Endodermal cell (in vitro differentiated cells): ENCODE data around the gene HEXA. TPM values are rescaled to one million over a fixed set of nuclear protein-coding genes. Genes with fewer than 3 reads are reported as not detected.

Experiments
- DNase-seq: peaks from one replicate; pipeline ENCODE4 v3.0.0-alpha.2; 2017
- H3K27ac ChIP-seq: 2 replicates; pipeline ENCODE4 v1.5.1; 2013; ENCODE audit warnings: mild to moderate bottlenecking, low read depth, low read length, moderate library complexity
- H3K27me3 ChIP-seq: 2 replicates; pipeline ENCODE4 v1.6.1; 2013; ENCODE audit warnings: mild to moderate bottlenecking, low read length, moderate library complexity; ENCODE audit not compliant: insufficient read depth, control insufficient read depth, poor library complexity, severe bottlenecking
- H3K36me3 ChIP-seq: 2 replicates; pipeline ENCODE4 v1.7.0; 2013; ENCODE audit warnings: mild to moderate bottlenecking, low read length, moderate library complexity; ENCODE audit not compliant: control insufficient read depth, insufficient read depth
- H3K4me1 ChIP-seq: one replicate; pipeline ENCODE4 v1.7.0; 2013; ENCODE audit warnings: low read length; ENCODE audit not compliant: control insufficient read depth, insufficient read depth
- H3K4me3 ChIP-seq: 2 replicates; pipeline ENCODE4 v1.5.1; 2013; ENCODE audit warnings: mild to moderate bottlenecking, low read length, moderate library complexity
- H3K9ac ChIP-seq: 2 replicates; pipeline ENCODE4 v1.6.1; 2013; ENCODE audit warnings: mild to moderate bottlenecking, low read length, moderate library complexity; ENCODE audit not compliant: poor library complexity, severe bottlenecking; ENCODE audit errors: extremely low read depth
- H3K9me3 ChIP-seq: 2 replicates; pipeline ENCODE4 v1.6.1; 2013; ENCODE audit warnings: mild to moderate bottlenecking, low read length, moderate library complexity; ENCODE audit not compliant: control insufficient read depth
- H3K27ac Mint-ChIP-seq: 2 replicates; pipeline ENCODE4 v1.8.0; 2020; ENCODE audit warnings: mixed read lengths
- H3K27me3 Mint-ChIP-seq: 2 replicates; pipeline ENCODE4 v1.8.0; 2021; ENCODE audit warnings: mild to moderate bottlenecking, mixed read lengths; ENCODE audit not compliant: insufficient read depth
- H3K36me3 Mint-ChIP-seq: 2 replicates; pipeline ENCODE4 v1.8.0; 2020; ENCODE audit warnings: low read depth, mixed read lengths
- H3K4me1 Mint-ChIP-seq: 2 replicates; pipeline ENCODE4 v1.8.0; 2020; ENCODE audit warnings: mixed read lengths
- H3K4me3 Mint-ChIP-seq: 2 replicates; pipeline ENCODE4 v1.8.0; 2020; ENCODE audit warnings: mild to moderate bottlenecking, moderate library complexity, mixed read lengths
- H3K9me3 Mint-ChIP-seq: 2 replicates; pipeline ENCODE4 v1.8.0; 2020; ENCODE audit warnings: mild to moderate bottlenecking, mixed read lengths
- WGBS, 2 experiments: methylation state at CpG; one replicate each; pipeline versions ENCODE4 v1.1.5 to v1.1.7; 2013; ENCODE audit warnings: missing lambda C conversion rate in 2 of 2, mixed read lengths in 1 of 2; ENCODE audit not compliant: insufficient coverage in 1 of 2, insufficient read length in 1 of 2; 5-methylcytosine and 5-hydroxymethylcytosine counted together
- total RNA-seq, 2 donors: library from RNA; stranded (reverse); fragmentation: NEBNext Ultra II Directional in 1 of 2; extraction: Animal tissue kit (Norgen Biotek cat#: 25700) in 1 of 2; gene quantifications; 2 replicates in 1 of 2; 3 replicates in 1 of 2; pipeline ENCODE4 v1.2.1, GENCODE V29; 2021
- TF ChIP-seq, protein P1 (sequence below): fragments of 200-600 bp; sonication (generic); conservative IDR thresholded peaks from 2 replicates; pipeline ENCODE4 v1.5.0; 2021; ENCODE audit warnings: antibody characterized with exemption, mild to moderate bottlenecking

The HEXA gene
- total RNA-seq, 2 donors from 2014 or later = 102 to 104 TPM

- no peak for DNase-seq
- TF ChIP-seq, protein P1, sequence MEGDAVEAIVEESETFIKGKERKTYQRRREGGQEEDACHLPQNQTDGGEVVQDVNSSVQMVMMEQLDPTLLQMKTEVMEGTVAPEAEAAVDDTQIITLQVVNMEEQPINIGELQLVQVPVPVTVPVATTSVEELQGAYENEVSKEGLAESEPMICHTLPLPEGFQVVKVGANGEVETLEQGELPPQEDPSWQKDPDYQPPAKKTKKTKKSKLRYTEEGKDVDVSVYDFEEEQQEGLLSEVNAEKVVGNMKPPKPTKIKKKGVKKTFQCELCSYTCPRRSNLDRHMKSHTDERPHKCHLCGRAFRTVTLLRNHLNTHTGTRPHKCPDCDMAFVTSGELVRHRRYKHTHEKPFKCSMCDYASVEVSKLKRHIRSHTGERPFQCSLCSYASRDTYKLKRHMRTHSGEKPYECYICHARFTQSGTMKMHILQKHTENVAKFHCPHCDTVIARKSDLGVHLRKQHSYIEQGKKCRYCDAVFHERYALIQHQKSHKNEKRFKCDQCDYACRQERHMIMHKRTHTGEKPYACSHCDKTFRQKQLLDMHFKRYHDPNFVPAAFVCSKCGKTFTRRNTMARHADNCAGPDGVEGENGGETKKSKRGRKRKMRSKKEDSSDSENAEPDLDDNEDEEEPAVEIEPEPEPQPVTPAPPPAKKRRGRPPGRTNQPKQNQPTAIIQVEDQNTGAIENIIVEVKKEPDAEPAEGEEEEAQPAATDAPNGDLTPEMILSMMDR = no peak
These were observed 6.9 kb downstream of the HEXA start for GRCh38 chr15:72368899-72369298.

DNA sequence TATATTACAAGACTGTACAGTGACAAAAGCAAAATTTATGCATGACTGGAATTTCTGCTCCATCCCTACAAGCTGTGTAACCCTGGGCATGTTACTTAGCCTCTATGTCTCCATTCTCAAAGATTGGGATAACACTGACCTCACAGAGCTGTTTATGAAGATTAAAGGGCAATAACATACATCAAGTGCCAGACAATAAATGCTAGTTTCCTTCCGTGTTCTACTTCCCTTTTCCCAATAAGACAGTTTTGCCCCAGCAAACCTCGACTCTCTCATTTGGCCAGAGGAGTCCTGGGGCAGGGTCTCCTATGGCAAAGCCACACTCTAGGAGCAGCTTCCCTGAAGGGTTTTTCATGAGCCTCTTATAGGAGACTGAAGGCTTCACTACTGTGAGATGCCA lies 7.5 kb downstream of the HEXA start:
- TF ChIP-seq, protein P1 = no peak
- no peaks in the 10 kb centered on the region for H3K4me1 ChIP-seq
- no peak overlapping the region for H3K27ac Mint-ChIP-seq

More at GRCh38 chr15:72368899-72369298, 6.9 kb downstream of the HEXA start:
- H3K4me1 ChIP-seq = no peaks in the 10 kb centered on the region
- H3K36me3 Mint-ChIP-seq = peaks cover 16% of the 10 kb centered on the region
- no peaks in the 10 kb centered on the region for H3K4me1 Mint-ChIP-seq
- no peak overlapping the region for H3K4me3 ChIP-seq
- 100% methylated on average over 2 of the region's 2 CpGs; no CpG with 5 or more reads in 1 of the 2 experiments for WGBS, 2 experiments
- H3K27ac ChIP-seq = no peak overlapping the region
- H3K27ac Mint-ChIP-seq = no peak overlapping the region
- H3K9ac ChIP-seq = no peak overlapping the region
- peaks cover 23% of the 10 kb centered on the region for H3K36me3 ChIP-seq
- no peak overlapping the region for H3K4me3 Mint-ChIP-seq
- no peaks in the 10 kb centered on the region for H3K27me3 Mint-ChIP-seq
- H3K9me3 ChIP-seq = no peaks in the 10 kb centered on the region
- no peaks in the 10 kb centered on the region for H3K27me3 ChIP-seq
- H3K9me3 Mint-ChIP-seq = no peaks in the 10 kb centered on the region

GRCh38 chr15:72365844-72366243 lies 10.0 kb downstream of the HEXA start:
- no peaks in the 10 kb centered on the region for H3K9me3 Mint-ChIP-seq
- no peaks in the 10 kb centered on the region for H3K4me1 Mint-ChIP-seq
- DNase-seq = no peak
- H3K9ac ChIP-seq = no peak overlapping the region
- peaks cover 16% of the 10 kb centered on the region for H3K36me3 Mint-ChIP-seq
- no peak overlapping the region for H3K27ac ChIP-seq
- no peaks in the 10 kb centered on the region for H3K9me3 ChIP-seq
- no peak overlapping the region for H3K4me3 ChIP-seq
- H3K27ac Mint-ChIP-seq = no peak overlapping the region
- TF ChIP-seq, protein P1 = no peak
- no peak overlapping the region for H3K4me3 Mint-ChIP-seq
- WGBS, 2 experiments = 90 to 100% methylated on average over 1 of the region's 1 CpG
- no peaks in the 10 kb centered on the region for H3K27me3 Mint-ChIP-seq
- H3K27me3 ChIP-seq = no peaks in the 10 kb centered on the region
- no peaks in the 10 kb centered on the region for H3K4me1 ChIP-seq
- peaks cover 23% of the 10 kb centered on the region for H3K36me3 ChIP-seq

More for the DNA sequence above, 7.5 kb downstream of the HEXA start:
- H3K36me3 ChIP-seq = peaks cover 23% of the 10 kb centered on the region
- H3K9me3 ChIP-seq = no peaks in the 10 kb centered on the region
- Mint-ChIP-seq H3K4me1 (no peaks in the 10 kb centered on the region), H3K36me3 (peaks cover 16% of the 10 kb centered on the region), H3K27me3 (no peaks in the 10 kb centered on the region), H3K9me3 (no peaks in the 10 kb centered on the region), H3K4me3 (no peak overlapping the region)
- H3K9ac ChIP-seq = no peak overlapping the region
- WGBS, 2 experiments = 90 to 100% methylated on average over 2 of the region's 2 CpGs
- no peak overlapping the region for H3K4me3 ChIP-seq
- DNase-seq = no peak
- no peaks in the 10 kb centered on the region for H3K27me3 ChIP-seq
- H3K27ac ChIP-seq = no peak overlapping the region
